CD4-positive, alpha-beta T cell treated with Interferon gamma for 1 hour (primary cell): ENCODE measurements around the gene DYRK2.
"Not testable (repeated sequence)": the region's sequence is repeated elsewhere in the genome, so short reads cannot be mapped to it uniquely, and the experiment has no call there.

Experiments
- DNase-seq: peaks from one replicate; pipeline ENCODE4 v3.0.0-alpha.2; 2020

Gene DYRK2

DNA sequence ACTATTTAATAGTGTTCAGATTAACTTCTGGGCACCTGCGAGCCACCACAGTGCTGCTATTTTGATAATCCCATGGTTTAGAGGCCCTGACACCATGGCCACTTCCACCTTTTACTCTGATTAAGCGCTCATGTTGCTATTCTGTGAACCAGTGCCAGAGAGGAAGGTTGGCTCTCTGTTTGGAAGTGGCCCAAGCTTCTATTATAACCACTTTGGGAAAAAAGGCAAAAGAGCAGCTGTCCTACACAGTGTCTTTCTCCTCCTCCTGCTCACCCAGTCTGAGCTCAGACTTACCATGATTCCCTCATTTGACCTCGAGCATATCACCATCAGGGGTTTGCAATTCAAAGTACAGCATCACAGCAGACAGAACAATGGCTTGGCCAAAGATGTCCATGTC, 23.3 kb downstream of the DYRK2 start:
- no peak for DNase-seq

DNA sequence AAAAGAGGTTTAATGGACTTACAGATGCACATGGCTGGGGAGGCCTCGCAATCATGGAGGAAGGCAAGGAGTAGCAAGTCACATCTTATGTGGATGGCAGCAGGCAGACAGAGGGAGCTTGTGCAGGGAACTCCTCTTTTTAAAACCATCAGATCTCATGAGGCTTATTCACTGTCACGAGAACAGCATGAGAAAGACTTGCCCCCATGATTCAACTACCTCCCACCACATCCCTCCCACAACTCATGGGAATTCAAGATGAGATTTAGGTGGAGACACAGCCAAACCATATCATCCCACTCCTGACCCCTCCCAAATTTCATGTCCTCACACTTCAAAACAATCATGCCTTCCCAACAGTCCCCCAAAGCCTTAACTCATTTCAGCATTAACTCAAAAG, 24.0 kb downstream of the DYRK2 start:
- not testable (repeated sequence) for DNase-seq

DNA sequence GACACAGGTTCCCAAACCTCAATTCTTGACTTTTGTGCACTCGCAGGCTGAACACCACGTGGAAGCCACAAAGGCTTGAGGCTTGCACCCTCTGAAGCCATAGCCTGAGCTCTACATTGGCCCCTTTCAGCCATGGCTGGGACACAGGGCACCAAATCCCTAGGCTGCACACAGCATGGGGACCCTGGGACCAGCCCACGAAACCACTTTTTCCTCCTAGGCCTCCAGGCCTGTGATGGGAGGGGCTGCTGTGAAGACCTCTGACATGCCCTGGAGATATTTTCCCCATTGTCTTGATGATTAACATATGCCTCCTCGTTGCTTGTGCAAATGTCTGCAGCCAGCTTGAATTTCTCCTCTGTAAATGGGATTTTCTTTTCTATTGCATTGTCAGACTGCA, 25.0 kb downstream of the DYRK2 start:
- DNase-seq, result not testable (repeated sequence)

DNA sequence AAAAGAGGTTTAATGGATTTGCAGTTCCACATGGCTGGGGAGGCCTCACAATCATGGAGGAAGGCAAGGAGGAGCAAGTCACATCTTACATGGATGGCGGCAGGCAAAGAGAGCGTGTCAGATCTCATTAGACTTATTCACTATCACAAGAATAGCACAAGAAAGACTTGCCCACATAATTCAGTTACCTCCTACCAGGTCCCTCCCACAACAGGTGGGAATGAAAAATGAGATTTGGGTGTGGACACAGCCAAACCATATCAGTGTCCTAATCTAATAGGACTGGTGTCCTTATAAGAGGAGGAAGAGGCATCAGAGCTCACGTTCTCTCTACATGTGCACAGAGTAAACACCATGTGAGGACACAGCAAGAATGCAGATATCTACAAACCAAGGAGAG, 25.9 kb downstream of the DYRK2 start:
- DNase-seq, result no peak

DNA sequence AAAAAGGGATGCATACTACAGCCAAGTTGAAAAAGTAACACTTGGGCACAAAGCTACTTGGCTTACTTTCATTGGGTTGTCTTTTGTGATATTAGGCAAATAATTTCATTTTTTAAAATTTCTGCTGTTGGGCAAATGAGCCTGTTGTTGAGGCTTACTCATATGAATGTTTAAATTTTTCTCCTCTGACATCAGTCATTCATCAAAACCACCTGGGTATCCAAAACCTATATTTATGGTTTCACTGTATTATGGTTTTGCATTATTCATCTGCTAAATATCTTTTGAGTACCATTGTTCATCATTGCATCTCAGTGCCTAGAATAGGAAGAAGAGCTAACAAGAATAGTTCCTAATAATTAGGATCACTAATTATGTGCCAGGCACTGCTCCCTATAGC, 28.1 kb downstream of the DYRK2 start:
- no peak for DNase-seq

DNA sequence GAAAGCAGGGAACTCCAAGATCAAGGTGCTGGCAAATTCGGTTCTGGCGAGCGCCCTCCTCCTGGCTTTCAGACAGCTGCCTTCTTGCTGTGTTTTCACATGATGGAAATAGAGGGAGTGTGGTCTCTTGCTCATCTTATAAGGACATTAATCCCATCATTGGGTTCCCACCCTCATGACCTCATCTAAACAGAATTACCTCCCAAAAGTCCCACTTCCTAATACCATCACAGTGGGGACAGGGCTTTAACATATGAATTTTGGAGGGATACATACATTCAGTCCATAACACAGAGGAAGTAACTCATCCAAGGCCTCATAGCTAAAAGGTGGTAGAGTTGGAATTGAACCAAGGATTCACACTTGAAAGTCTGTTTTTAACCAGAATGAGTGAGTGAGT, 28.6 kb downstream of the DYRK2 start:
- no peak for DNase-seq

DNA sequence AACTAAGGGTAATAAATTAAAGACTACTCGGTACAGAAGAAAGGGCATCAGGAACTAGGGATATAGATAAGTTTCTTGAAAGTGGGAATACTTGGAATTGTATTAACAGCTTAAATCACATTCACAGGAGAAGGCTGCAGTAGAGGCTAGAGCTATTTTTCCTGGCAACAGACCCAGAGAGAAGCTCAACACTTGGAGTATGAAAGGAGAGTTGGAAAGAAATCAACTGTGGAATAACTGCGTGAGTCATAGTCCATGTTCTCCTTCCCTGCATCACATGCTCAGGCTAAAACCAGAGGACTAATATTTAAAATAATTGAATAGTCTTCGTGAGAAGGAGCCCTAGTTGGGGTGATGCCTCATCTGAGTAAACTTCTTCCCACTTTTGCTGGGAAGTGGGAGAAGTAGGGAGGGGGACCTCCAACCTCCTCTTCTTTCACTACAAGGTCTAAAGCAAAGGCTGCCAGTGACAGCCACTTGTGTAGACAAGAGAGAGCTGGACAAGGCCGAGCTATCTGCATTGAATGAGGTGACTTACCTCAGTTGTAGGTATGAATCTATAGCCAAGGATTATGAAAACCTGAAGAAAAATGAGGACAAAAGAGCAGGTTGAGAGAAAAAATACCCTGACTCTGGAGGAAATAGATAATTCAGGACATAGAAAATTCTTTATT, 32.7 kb downstream of the DYRK2 start:
- no peak for DNase-seq

DNA sequence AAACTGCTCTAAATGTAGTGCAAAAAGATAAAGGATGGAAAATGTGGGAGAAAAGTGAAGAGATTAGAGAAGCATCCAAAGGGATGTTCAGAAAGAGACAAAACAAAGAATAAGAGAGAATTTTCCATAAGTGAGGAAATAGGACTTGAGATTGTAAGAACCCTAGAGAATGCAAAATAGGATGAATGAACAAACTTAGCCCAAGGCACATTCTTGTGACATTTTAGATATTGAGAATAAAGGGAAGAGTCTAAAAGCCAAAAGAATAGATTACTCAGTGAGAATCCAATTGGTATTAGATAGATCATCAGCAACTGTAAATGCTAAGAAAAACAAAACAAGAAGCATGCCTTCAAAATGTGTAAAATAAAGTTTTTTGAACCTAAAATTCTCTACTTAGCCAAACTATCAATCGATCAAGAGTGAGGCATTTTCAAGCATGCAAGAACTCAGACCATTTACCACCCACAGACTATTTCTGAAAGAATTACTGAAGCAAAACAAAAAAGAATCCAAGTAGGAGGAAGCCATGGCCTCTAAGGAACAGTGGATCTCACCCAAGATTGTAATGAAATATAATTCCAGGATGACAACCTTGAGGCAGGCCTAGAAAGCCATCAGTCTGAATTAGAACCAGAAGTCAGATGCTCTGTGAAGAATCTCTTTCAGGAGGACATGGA, 33.5 kb downstream of the DYRK2 start:
- DNase-seq, result no peak

DNA sequence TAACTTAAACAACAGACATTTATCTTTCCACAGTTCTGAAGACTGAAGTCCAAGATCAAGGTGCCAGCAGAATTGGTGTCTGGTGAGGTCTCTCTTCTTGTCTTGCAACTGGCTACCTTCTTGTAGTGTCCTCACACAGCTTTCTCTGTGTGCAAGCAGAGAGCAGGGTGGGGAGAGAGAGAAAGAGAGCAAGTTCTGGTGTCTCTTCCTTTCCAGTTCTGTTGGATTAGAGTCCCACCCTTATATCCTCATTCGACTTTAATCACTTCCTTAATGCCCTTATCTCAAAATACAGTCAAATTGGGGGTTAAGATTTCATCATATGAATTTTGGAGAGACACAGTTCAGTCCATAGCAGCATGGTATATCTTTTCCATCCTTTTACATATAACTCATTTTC, 40.8 kb downstream of the DYRK2 start:
- DNase-seq, result no peak

DNA sequence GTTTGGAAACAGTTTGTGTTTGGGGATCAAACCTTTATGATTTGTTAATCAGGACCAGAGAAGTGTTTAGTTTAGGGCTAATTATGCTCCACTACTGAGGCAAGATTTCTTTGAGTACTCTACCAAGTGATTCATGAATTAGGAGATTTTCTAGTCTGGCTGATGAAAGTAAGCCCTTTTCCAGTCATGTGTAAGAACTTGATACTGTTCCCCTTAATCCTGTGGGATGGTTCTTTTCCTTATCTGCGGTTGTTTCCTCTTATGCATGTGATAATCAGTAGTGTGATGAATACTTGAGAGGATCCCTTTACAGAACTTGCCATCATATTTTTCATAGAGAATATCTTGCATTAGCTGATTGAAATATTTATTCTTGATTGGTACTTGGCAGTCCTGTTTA, 42.1 kb downstream of the DYRK2 start:
- no peak for DNase-seq

DNA sequence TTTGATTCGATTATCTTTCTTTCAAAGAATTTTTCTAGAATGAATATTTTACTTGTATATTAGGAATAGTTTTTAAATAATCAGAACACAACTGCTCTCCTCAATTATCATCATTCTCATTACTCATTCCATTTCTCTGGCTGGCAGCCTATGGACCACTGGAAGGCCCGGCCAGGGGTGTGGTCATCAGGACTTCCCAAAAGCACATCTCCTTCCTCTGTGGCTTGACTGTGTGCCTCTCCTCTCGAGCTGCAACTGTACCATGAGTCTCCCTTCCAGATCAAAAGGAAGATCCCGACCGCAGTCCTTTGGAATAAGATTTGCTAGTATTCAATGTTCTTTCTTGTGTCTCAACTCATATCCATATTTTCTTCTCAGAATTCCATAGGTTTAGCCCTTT, 42.7 kb downstream of the DYRK2 start:
- DNase-seq, result no peak

DNA sequence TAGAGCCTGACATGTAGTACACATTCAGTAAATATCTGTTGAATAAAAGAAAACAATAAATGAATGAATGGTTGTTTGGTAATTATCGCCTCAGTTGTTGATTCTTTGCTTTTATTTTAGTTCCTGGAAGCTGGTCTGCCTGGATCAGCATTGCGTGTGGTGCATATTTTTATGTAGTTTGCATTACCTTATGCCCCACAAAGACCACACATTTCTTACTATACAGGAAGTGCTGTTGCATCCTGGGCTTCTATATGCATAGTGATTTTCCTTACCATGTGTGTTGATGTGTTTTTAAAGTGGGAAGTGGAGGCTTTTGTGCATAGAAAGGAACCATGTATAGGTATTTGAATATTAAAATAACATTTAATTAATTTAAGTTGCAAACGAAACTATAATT, 43.6 kb downstream of the DYRK2 start:
- DNase-seq, result no peak

DNA sequence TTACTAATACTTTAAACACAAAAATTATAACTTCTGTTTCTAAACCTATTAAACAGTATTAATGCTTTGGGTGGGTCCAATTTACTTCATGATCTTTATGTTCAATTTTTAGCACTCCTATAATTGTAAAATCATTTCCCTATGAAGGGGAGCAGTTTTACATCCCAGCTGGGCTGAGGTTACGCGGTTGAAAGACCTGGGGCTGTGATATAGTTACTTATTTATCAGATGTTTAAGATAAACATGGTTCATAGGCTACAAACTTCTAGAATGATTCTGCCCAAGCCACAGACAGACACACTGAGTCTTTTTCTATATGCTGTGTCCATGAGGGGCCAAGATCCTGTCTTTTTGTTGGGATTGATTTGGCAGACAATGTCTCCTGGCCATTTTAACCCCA, 44.4 kb downstream of the DYRK2 start:
- DNase-seq, result no peak

DNA sequence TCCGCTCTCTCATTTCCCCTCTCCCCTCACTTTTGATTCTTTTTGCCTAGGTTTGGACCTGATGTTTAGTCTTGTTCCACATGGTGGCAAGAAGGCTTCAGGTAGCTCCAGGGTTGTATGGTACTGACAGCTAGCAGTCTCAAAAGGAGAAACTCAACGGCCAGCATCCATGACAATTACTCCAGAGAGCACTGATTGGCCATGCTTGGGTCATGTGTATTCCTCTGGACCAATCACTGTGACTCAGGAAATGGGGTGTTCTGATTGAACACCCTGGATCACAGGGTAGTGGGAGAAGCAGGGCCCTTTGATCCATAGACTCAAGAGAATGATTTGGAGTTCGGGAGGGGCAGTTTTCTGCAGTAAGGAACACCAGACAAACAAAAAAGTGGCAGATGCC, 45.3 kb downstream of the DYRK2 start:
- no peak for DNase-seq

DNA sequence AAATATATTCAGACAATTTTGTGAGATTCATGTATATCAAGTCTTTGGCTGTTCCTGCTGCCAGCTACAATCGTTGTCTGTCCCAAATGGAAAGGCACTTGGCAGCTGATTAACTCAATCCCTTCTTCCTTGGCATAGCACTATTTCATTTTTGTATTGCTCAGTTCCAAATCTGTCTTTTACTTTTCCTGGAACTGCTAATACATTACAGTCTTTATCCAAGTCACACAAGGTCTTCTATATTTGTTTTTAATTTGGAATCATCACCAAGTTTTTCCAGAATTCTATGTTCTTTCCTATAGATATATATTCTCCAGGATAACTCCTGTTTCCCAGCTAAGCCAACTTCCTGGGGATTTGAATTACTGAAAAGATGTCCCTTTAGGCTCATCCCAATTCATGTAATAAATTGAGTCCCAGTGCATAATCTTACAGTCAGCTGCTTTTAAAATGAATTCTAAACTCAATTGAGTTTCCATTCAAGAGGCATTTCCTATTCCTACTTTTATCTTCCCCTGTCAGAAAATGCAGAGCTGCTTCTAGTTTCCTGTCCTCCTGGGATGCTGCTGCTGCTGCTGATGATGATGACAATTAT, 45.9 kb downstream of the DYRK2 start:
- DNase-seq, result no peak

DNA sequence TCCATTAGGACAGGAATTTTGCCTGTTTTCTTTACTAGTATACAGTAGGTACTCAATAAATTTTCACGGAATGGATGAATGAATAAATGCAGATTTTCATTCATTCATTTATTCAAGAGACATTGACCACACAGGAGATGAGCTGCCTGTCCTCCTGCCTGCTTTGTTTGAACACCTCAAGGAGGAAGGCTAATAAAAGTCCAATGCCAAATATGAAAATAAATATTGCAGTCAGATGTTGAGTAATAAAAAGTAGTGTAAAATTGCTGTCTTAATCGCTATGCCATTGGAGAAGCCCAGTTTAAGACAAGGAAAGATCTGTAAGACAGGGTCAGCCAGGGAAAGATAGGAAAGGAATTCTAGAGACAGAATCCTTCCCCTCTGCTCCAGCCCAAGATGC, 47.4 kb downstream of the DYRK2 start:
- DNase-seq, result no peak

DNA sequence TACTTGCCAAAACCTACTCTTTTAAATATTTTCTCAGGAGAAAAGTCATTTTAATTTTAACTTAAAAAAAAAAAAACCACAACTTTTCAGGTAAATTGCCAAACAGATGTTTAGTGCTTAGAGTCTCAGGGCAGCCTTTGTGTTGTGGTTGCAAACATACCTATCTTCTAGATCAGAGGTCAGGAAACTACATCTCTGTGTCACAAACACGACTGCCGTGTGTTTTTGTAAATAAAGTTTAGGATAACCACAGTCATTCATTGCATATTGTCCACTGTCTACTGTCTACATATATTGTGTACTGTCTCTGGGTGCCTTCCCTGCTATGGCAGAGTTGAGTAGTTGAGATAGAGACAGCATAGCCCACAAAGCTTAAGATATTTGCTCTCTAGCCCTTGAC, 48.9 kb downstream of the DYRK2 start:
- no peak for DNase-seq

DNA sequence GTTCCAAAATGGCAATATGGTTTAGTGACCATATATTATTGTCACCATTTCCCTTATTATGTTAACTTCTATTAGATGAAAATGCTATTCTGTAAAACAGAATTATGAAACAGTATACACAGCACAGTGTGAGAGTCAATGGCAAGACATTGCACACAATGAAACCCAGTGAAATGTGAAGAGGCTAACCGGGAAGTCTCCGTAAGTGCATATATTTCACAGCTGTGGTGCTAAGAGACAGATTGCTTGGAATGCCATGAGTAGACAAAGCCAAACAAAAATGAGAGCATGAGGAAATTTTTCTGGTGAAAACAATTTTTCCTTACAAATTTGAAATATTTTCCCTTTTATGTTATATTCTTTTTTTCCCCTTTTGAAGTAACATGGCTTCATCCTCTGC, 49.4 kb downstream of the DYRK2 start:
- DNase-seq, result no peak

DNA sequence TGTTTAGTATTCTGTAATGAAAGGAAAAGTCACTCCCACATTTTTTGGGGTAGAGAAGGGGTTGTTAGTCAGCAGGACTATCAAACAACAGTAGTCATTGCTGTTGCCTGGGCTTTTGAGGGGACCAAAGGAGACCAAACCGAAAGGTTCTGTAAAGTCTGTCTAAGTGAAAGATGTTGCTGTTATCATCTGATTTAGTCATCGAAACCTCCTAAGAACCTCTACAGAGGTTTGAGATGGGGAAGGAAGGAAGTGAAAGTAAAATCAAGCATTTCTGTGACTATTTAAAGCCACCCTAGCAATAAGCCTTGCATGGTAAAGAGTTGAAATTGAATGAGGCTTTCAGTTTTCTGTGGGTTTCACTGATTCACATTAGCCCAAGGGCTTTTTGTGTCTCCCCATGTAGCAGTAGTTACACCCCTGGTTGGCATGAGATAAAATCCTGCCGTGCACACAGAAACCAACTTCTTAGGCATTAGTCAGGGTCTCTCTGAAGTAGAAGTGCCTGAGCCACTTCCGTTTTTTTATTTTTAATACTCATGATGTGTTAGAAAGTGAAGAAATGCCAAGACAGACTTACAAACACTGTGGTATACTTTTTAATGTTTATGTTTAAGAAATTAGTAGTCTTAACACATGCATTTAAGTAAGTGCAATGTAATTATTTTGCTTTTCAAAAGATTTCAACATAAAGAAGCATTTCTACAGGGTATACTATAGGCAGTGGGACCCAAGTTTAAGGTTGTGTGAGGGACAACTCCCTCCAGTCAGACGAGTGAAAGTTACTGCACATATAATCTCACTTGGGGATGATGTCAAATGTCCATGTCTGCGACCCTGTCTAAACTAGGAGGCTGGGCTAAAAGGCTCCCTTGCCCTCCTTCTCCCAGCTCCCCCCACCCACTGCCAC, 50.4 kb downstream of the DYRK2 start:
- DNase-seq, result peak; percentile 28

DNA sequence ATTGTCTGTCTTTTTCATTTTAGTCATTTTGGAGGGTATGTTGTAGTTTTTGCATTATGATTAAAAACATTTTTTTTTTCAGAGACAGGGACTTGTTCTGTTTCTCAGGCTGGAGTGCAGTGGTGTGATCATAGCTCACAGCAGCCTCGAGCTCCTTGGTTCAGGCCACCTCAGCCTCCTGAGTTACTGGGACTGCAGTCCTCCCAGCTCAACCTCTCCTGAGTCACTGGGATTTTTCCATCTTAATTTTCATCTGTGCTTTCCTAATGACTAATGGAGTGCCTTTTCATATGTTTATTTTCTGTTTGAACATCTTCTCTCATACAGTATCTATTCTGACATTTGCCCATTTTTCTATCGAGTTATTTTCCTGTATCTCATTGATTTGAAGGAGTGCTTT, 52.6 kb downstream of the DYRK2 start:
- no peak for DNase-seq

DNA sequence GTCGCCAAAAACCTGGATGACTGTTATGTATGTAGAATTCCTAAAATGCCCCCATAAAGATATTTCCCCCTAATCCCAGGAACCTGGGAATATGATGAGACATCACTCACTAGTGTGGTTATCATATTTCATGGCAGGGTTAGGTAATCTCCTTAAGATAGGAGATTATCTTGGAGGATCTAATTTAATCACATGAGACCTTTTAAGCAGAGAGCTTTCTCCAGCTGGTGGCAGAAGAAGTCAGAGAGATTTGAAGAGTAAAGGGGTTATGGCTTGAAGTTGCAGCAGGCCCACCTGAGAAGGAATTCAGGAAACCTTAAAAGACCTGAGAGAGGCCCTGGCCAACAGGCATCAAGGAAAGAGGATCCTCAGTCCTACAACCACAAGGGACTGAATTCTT, 53.6 kb downstream of the DYRK2 start:
- no peak for DNase-seq

DNA sequence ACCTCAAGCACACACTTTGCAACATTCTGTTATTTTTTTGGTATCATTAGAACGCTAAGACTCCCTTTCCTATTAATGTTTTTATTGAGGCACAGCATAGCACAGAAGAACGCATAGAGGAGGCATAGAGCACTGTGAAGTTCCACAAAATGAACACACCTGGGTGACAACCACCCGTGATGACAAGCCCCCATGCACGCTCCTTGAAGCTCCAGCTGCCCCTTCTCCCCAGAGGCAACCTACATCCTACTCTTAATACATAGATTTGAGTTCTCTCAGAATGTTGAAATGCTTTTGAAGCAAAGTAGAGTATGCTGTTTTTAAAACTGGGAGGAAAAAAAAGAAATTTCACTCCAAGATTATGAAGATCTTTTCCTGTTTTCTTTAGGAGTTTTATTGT, 55.5 kb downstream of the DYRK2 start:
- no peak for DNase-seq
